Bone marrow (tissue), 2 donors: ENCODE data around the gene MTCP1.

Experiments used
- DNase-seq, 2 donors: peaks; one replicate each; lab custom pipeline; 2025; lab: John Stamatoyannopoulos, UW

Gene MTCP1

DNA sequence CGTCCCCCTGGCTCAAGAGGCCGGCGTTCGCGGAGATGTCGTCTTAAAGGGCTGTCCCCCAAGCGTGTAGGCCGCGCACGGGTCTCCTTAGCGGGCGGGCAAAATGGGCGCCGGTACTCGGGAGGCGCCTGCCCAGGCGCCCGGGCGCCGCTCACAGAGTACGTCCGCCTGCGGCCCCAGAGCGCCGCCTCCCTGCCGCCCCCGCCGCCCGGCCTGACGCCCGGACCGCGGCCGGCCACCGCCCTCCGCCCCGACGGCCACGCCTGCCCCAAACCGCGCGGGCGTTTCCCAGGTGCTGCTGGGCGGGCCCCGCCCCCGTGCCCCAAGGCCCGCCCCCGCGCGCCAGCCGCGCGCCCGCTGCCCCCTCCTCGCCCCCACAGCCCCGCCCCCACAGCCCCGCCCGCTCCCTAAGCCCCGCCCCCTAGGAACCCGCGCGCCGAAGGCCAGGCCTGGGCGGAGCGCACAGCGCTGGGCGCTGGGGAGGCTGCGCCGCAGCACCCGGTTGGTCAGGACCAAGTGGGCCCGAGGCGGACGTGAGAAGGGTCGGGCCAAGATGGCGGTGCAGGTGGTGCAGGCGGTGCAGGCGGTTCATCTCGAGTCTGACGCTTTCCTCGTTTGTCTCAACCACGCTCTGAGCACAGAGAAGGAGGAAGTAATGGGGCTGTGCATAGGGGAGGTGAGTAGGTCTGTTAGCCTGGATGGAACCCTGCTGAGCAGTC is at the start of gene MTCP1, which contains the start of the genes BRCC3 and CMC4:
Gene MTCP1, minus strand, starts transcription at position 162 of the 719 bp plus-strand sequence. CDS start 5,126 bp downstream, outside the sequence.
Gene BRCC3, plus strand, starts transcription at position 534 of the 719 bp plus-strand sequence. Its CDS starts 20 bp downstream, at position 554.
Gene CMC4, minus strand, starts transcription at position 162 of the 719 bp plus-strand sequence. CDS start 7,113 bp downstream, outside the sequence.
- peak; percentile 34 to 56 for DNase-seq

DNA sequence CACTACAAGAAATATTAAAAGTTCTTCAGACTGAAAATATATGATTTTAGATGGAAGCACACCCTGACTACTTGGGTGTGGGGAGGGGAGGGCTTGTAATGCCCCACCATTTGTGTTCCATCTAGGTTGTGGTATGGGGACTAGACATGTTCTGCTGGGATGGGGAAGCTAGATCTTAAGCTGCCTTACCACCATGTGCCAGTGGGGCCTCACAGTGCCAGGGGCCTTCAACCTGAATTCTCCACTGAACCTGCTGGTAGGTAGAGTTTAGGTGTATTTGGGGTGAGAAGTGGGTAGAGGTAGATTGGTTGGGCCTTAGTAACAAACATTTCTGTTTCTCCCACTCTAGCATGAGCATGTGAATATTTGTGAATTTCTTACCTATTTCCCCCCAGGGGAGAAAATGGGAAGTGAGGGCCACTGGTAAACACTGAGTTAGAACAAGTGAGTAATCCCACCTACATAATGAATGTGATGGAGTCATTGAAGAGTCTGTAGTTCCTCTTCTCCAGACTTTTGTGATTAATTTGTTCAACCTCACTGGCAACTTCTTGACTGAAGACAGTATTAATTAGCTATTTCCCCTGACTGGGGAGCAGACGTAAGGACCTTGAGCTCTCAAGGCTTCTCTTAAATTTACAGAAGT is 44.4 kb upstream of the MTCP1 start:
- no peak for DNase-seq

DNA sequence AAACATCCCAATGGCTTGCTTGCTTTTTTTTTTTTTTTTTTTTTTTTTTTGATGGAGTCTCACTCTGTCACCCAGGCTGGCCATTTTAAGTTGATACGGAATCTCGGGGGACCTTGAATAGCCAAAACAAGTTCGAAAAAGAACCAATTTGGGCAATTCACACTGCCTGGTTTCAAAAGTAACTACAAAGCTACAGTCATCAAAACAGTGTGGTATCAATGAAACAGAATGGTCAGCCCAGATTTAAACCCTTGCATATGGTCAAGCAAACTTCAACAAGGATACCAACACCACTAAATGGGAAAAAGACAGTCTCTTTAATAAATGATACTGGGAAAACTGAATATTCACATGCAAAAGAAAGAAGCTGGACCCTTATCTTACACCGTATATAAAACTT is 42.2 kb upstream of the MTCP1 start:
- DNase-seq: no peak

GRCh38 chrX:155112171-155112570 is 41.2 kb upstream of the MTCP1 start:
- no peak for DNase-seq

GRCh38 chrX:155108427-155108826 is 37.5 kb upstream of the MTCP1 start:
- DNase-seq: no peak

DNA sequence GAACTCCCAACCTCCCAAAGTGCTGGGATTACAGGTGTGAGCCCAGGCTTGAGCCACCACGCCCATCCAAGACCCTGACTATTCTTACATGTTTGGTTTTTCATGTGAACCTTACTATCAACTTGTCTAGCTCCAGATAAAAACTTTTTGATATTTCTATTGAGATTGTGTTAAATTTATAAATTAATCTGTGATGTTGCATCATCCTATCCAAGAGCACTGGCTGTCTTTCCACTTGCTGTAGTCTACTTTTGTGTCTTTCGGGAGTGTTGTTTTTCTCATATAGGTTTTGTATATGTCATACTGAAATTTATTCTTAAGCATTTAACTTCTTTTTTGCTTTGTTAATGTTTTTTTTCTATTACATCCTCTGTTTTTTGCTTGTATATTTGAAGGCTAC is 35.0 kb upstream of the MTCP1 start:
- DNase-seq: no peak

DNA sequence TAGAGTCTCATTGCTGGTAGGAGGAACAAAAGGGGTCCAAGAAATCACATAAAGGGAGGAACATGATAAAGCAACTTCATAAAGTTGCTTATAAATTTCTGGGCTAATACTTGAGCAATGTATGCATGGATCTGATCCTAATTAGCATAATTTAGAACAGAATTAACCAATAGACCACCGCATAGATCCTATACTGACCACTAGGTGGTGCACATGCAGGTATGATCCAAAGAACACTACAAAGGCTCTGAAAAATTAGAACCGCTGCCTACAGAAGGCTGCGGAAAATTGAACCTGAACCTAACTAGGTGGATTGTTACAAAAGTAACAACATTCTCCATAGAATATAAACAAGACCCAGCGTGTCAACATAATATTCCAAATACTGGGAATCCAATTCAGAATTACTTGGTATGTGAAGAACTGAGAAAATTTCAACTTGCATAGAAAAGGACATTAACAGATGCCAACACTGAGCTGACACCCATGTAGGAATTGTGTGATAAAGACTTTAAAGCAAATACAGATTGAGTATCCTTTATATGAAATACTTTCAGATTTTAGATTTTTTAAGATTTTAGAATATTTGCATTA is 23.6 kb upstream of the MTCP1 start:
- no peak for DNase-seq

GRCh38 chrX:155086961-155087735 is 16.2 kb upstream of the MTCP1 start:
- DNase-seq: no peak

DNA sequence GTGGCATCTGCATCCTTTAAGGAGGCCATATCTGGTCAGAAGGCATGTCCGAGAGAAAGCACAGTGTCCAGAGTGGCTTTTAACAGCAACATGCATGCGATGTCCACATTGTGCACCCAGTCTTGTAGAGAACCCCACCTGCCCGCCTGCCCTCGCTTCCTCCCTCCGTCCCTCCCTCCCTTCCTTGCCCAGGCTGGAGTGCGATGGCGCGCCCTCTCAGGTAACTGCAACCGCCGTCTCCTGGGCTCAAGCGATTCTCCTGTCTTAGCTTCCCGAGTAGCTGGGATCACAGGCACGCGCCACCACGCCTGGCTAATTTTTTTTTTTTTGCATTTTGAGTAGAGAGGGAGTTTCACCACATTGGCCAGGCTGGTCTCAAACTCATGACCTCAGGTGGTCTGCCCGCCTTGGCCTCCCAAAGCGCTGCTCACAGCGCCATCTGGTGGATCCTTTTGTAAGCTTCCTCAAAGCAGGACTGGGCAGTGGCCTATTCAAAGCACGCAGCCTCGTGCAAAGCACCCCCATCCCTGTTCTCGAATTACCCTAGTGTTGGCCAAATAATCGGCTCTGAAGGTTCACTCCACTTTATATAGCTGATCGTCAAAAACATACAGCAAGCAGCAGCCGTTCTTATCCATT is 15.4 kb upstream of the MTCP1 start:
- DNase-seq: no peak

DNA sequence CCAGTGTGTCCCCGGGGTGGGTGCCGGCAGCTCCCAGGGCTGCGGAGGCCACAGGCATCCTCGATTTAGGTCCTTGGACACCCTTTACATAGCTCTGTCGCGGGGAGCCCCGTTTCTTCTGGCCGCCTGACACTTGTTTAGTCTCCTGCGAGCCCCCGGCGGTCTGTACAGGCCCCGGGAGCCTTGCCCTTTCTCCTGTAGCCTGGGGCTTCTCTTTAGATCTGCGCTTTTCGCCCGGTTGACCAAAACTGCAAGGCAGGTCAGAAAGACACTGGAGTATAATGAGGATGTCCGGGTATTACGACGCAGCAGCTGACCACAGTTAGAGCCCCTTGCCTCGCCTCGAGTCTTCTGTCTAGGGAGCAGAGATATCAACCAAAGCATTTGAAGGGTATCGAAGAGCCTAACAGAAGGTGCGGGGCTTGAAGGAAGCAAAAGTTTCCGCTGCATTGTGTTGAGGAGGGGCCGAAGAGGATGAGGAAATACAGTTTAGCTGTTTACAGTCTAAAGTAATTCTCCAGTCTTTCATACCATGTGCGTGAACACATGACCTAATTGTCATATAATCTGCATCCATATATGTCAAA is 851 bp upstream of the MTCP1 start:
- no peak for DNase-seq

DNA sequence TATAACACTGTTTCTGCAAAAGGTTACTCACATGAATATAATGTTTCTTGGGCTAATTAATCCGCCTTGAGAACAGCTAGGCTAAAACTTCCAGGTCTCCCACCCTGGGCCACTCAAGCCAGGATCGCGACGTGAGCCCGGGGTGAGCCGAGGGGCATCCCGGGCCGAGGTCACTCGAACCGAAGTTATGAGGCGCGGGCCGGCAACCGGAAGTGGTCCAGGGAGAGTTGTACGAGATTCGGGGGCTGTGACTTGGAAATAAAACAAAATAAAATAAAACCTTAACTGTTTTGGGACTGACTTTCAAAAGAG is 317 bp downstream of the MTCP1 start:
- no peak for DNase-seq

- DNase-seq: no peak
These were observed 898 bp downstream of the MTCP1 start for GRCh38 chrX:155070038-155070437.

- no peak for DNase-seq
These were observed 1.5 kb downstream of the MTCP1 start for GRCh38 chrX:155069414-155069813.

GRCh38 chrX:155068165-155068564 is 2.8 kb downstream of the MTCP1 start:
- no peak for DNase-seq

DNA sequence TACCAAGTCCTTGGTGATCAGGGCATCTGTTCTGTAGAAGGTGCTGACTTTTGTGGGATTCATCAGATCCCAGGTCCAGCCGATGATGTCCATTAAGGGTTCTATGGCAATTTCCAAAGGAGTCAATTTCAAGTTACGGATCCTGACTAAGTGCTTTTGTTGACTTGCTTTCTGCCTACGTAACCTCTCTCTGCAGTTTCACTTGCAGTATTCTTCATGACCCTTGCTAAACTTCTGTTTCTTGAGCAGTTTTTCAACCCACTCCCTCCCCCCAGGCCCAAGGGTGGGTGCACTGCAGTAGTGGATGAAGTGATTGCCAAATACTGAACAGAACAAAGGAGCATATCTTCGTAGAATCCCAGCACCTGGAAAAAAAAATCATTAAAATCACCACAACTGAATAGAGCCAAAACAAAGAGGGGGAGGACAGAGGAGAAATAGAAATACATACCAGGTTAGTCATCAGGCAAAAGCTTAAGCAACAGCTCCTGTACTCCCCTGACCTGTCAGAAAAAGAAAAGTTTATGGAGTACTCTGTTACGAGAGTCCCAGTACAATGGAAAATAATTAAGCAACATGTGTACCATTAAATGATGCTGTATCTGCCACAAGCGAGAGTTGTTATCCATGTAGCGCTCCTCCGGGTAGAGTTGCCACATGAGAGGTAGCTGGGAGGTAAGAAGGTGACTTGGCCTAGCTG is 5.8 kb downstream of the MTCP1 start:
- DNase-seq: no peak

- no peak for DNase-seq
These were observed 9.2 kb downstream of the MTCP1 start for GRCh38 chrX:155061760-155062159.

- peak in 1 of 2 donors; percentile 1 for DNase-seq
These were observed 13.8 kb downstream of the MTCP1 start for GRCh38 chrX:155056877-155057792.

DNA sequence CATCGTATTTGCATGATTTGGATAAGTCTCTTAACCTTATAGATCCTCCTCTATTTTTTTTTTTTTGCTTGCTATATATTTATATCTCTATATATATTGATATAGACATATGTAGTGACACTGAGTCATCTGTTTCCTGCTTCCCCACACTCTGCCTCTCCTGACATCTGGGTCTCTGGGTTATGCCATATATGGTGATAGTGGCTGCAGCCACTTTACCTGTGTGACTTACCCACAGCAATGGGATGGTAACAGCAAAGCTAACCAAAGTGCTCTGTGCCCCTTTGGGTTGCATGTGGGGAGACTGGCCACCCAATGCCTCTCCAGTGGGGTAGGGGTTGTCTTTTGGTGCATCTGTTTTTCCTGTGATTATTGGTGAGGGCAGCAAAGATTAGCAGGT is 14.5 kb downstream of the MTCP1 start:
- DNase-seq: no peak

GRCh38 chrX:155055494-155055893 is 15.4 kb downstream of the MTCP1 start:
- no peak for DNase-seq

GRCh38 chrX:155054255-155054654 is 16.7 kb downstream of the MTCP1 start:
- DNase-seq: no peak
